ENCODE data around the gene NT5DC1. TPM values are rescaled to one million over a fixed set of nuclear protein-coding genes. Genes with fewer than 3 reads are reported as not detected.
A peak's percentile ranks its signal among the peaks of the same experiment; 100 is the strongest.

NT5DC1 gene
- total and polyA plus RNA-seq, 4 donors = 8.6 to 49.0 (median 22.1) TPM

GRCh38 chr6:116239256-116239655 is 138.6 kb downstream of the NT5DC1 start:
- H3K27ac ChIP-seq (ENCODE audit: low read depth in 1 of 2, low read length in 1 of 2) = no peak overlapping the region
- no peak overlapping the region for H3K9ac ChIP-seq (ENCODE audit: insufficient read depth in 1 of 2, low read length in 2 of 2)
- no peak for DNase-seq
- no peak overlapping the region for H3K4me3 ChIP-seq
- H3K36me3 ChIP-seq (ENCODE audit: control insufficient read depth in 4 of 4, insufficient read depth in 4 of 4, low read length in 4 of 4) = peaks cover 3 to 10% (median 8%) of the 10 kb centered on the region in 4 donors
- no peak for TF ChIP-seq CTCF (IDR thresholded peaks at IDR 0.05; ENCODE audit: control extremely low read depth, extremely low read depth)
- H3K4me1 ChIP-seq (ENCODE audit: control insufficient read depth in 5 of 5, insufficient read depth in 5 of 5, low read length in 5 of 5) = peaks cover 0 to 6% (median under 1%) of the 10 kb centered on the region in 5 donors
- ATAC-seq (ENCODE audit: insufficient read depth, low FRiP score) = no peak
- H3K9me3 ChIP-seq (ENCODE audit: control insufficient read depth in 4 of 4, insufficient read depth in 3 of 4, low read length in 3 of 4) = no peaks in the 10 kb centered on the region
- H3K27me3 ChIP-seq (ENCODE audit: control insufficient read depth in 3 of 3, insufficient read depth in 3 of 3, low read length in 2 of 3) = no peaks in the 10 kb centered on the region
- 97 to 100% methylated on average over 2 of the region's 2 CpGs for WGBS, 2 donors

DNA sequence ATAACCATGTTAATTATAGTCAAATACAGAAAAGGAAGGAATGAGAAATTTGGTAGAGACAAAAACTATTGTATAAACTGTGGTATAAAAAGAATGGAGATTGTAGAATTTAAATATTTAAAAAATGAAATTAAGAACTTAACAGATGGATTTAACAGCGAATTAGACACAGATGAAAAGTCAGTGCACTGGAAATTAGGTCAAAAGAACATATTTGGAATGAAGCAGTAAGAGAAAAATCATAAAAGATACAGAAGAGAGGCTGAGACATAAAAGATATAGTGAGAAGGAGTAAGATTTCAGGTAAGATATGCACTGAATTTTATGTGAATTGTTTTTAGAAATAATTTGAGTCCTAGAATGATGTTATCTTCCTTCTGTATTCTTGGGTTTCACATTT is 139.2 kb downstream of the NT5DC1 start:
- ATAC-seq (ENCODE audit: insufficient read depth, low FRiP score) (no peak), DNase-seq (no peak)
- 97 to 100% methylated on average over 1 of the region's 1 CpG for WGBS, 2 donors
- no peak overlapping the region for H3K4me3 ChIP-seq
- H3K27me3 ChIP-seq (ENCODE audit: control insufficient read depth in 3 of 3, insufficient read depth in 3 of 3, low read length in 2 of 3) = no peaks in the 10 kb centered on the region
- no peak for TF ChIP-seq CTCF (IDR thresholded peaks at IDR 0.05; ENCODE audit: control extremely low read depth, extremely low read depth)
- no peaks in the 10 kb centered on the region for H3K9me3 ChIP-seq (ENCODE audit: control insufficient read depth in 4 of 4, insufficient read depth in 3 of 4, low read length in 3 of 4)
- H3K9ac ChIP-seq (ENCODE audit: insufficient read depth in 1 of 2, low read length in 2 of 2) = no peak overlapping the region
- H3K36me3 ChIP-seq (ENCODE audit: control insufficient read depth in 4 of 4, insufficient read depth in 4 of 4, low read length in 4 of 4) = peaks cover 3 to 10% (median 8%) of the 10 kb centered on the region in 4 donors
- H3K4me1 ChIP-seq (ENCODE audit: control insufficient read depth in 5 of 5, insufficient read depth in 5 of 5, low read length in 5 of 5) = peaks cover 0 to 5% (median 2%) of the 10 kb centered on the region in 5 donors
- no peak overlapping the region for H3K27ac ChIP-seq (ENCODE audit: low read depth in 1 of 2, low read length in 1 of 2)

DNA sequence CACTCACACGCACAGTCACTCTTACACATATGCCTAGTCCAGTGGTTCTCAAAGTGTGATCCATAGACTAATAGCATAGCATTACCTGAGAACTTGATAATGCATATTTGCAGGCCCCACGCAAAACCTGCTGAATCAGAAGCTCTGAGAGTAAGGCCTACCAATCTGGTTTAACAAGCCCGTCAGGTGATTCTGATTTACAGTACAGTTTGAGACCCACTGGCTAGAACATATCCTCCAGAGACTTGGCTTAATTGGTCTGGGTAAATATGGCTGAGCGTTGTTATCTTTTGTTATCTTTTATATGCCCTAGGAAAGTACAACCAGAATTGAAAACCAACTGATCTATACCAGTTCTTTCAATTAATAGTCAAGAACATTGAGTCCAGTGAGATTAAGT is 143.6 kb downstream of the NT5DC1 start:
- Histone ChIP-seq H3K27ac (ENCODE audit: low read depth in 1 of 2, low read length in 1 of 2) (no peak overlapping the region), H3K36me3 (ENCODE audit: control insufficient read depth in 4 of 4, insufficient read depth in 4 of 4, low read length in 4 of 4) (peaks cover 0 to 4% (median 2%) of the 10 kb centered on the region in 4 donors), H3K4me1 (ENCODE audit: control insufficient read depth in 5 of 5, insufficient read depth in 5 of 5, low read length in 5 of 5) (peaks cover 0 to 4% (median 0%) of the 10 kb centered on the region in 5 donors), H3K9me3 (ENCODE audit: control insufficient read depth in 4 of 4, insufficient read depth in 3 of 4, low read length in 3 of 4) (no peaks in the 10 kb centered on the region), H3K27me3 (ENCODE audit: control insufficient read depth in 3 of 3, insufficient read depth in 3 of 3, low read length in 2 of 3) (no peaks in the 10 kb centered on the region), H3K9ac (ENCODE audit: insufficient read depth in 1 of 2, low read length in 2 of 2) (no peak overlapping the region), H3K4me3 (no peak overlapping the region)
- ATAC-seq (ENCODE audit: insufficient read depth, low FRiP score) = no peak
- 93 to 96% methylated on average over 4 of the region's 4 CpGs for WGBS, 2 donors
- TF ChIP-seq CTCF (IDR thresholded peaks at IDR 0.05; ENCODE audit: control extremely low read depth, extremely low read depth) = no peak
- no peak for DNase-seq

DNA sequence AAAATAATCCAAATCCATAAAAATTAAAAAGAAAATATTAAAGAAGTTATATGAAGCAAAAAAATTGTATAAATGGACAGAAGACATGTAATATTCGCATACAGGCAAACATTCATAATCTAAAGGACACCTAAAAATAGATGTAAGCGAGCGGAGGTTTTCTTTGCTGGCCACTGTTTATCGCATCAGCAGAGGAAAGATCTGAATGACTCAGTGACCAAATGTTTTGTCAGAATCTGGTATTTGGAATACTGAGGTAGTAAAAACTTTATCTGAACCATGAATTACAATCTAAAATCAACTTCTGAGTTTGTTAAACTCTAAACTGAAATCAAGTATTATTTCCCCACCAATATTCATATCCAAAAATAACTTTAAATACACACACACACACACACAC is 145.4 kb downstream of the NT5DC1 start:
- no peaks in the 10 kb centered on the region for H3K9me3 ChIP-seq (ENCODE audit: control insufficient read depth in 4 of 4, insufficient read depth in 3 of 4, low read length in 3 of 4)
- peak overlapping the region in 1 of 2 donors; percentile 21 for H3K27ac ChIP-seq (ENCODE audit: low read depth in 1 of 2, low read length in 1 of 2)
- no peaks in the 10 kb centered on the region for H3K27me3 ChIP-seq (ENCODE audit: control insufficient read depth in 3 of 3, insufficient read depth in 3 of 3, low read length in 2 of 3)
- peaks cover 0 to 4% (median 1%) of the 10 kb centered on the region in 4 donors for H3K36me3 ChIP-seq (ENCODE audit: control insufficient read depth in 4 of 4, insufficient read depth in 4 of 4, low read length in 4 of 4)
- no peak overlapping the region for H3K9ac ChIP-seq (ENCODE audit: insufficient read depth in 1 of 2, low read length in 2 of 2)
- H3K4me3 ChIP-seq = no peak overlapping the region
- ATAC-seq (ENCODE audit: insufficient read depth, low FRiP score) (no peak), DNase-seq (no peak)
- H3K4me1 ChIP-seq (ENCODE audit: control insufficient read depth in 5 of 5, insufficient read depth in 5 of 5, low read length in 5 of 5) = peaks cover 3 to 13% (median 8%) of the 10 kb centered on the region in 5 donors
- no peak for TF ChIP-seq CTCF (IDR thresholded peaks at IDR 0.05; ENCODE audit: control extremely low read depth, extremely low read depth)
- WGBS, 2 donors = 93 to 98% methylated on average over 4 of the region's 4 CpGs

All from lung (tissue), 12 donors.